Central memory CD8-positive, alpha-beta T cell (primary cell): ENCODE data around the gene PPP1CB.

Experiments used
- ATAC-seq: fragments of 150-1000 bp; cut with Tn5 transposase; replicated peaks from 2 replicates; pipeline ENCODE4 v1.10.0; 2022; ENCODE audit warnings: mild to moderate bottlenecking, moderate FRiP score, moderate number of reproducible peaks; ENCODE audit not compliant: poor library complexity, severe bottlenecking; ENCODE audit errors: extremely low read depth
- DNase-seq, 2 donors: peaks; one replicate each; pipeline ENCODE4 v3.0.0; 2021; ENCODE audit warnings: low spot score in 2 of 2
- H3K27ac Mint-ChIP-seq: one replicate; pipeline ENCODE4 v1.8.0; 2022; ENCODE audit warnings: low read depth, mild to moderate bottlenecking, moderate library complexity, mixed read lengths
- H3K27me3 Mint-ChIP-seq: one replicate; pipeline ENCODE4 v1.8.0; 2022; ENCODE audit warnings: mixed read lengths
- H3K36me3 Mint-ChIP-seq: one replicate; pipeline ENCODE4 v1.8.0; 2022; ENCODE audit warnings: mild to moderate bottlenecking, moderate library complexity, mixed read lengths; ENCODE audit not compliant: insufficient read depth
- H3K4me1 Mint-ChIP-seq: one replicate; pipeline ENCODE4 v1.8.0; 2022; ENCODE audit warnings: mixed read lengths
- H3K4me3 Mint-ChIP-seq: one replicate; pipeline ENCODE4 v1.8.0; 2022; ENCODE audit warnings: mild to moderate bottlenecking, moderate library complexity, mixed read lengths
- H3K9me3 Mint-ChIP-seq: one replicate; pipeline ENCODE4 v1.8.0; 2022; ENCODE audit warnings: mixed read lengths

Gene PPP1CB

DNA sequence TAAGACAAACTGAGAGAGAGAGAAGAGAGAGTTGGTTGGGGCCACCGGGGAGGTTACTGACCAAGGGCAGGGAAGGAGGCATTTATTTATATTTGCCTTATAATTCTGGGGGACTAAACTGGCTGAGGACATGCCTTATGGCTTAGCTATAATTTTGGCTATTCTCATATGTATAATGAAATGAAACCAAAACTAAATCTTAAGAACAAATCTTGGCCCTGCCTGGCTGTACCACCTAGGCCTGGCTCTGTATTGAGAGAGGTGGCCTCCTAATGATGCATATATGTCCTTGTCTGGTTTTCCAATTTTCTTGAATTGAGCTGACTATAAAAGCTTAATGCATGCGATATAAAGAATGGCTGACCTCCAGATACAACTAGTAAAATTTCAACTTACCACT is 3.5 kb upstream of the PPP1CB start:
- peaks cover 37% of the 10 kb centered on the region for H3K4me1 Mint-ChIP-seq
- H3K36me3 Mint-ChIP-seq, result peaks cover 14% of the 10 kb centered on the region
- H3K9me3 Mint-ChIP-seq, result no peaks in the 10 kb centered on the region
- H3K27ac Mint-ChIP-seq, result peak overlapping the region; percentile 92
- H3K4me3 Mint-ChIP-seq, result peak overlapping the region; percentile 44
- ATAC-seq (no peak), DNase-seq (no peak)
- no peaks in the 10 kb centered on the region for H3K27me3 Mint-ChIP-seq

GRCh38 chr2:28748941-28749340 is 2.7 kb upstream of the PPP1CB start:
- H3K27ac Mint-ChIP-seq, result peak overlapping the region; percentile 97
- no peak overlapping the region for H3K4me3 Mint-ChIP-seq
- ATAC-seq (no peak), DNase-seq (no peak)
- peaks cover 17% of the 10 kb centered on the region for H3K36me3 Mint-ChIP-seq
- H3K27me3 Mint-ChIP-seq, result no peaks in the 10 kb centered on the region
- peaks cover 41% of the 10 kb centered on the region for H3K4me1 Mint-ChIP-seq
- H3K9me3 Mint-ChIP-seq, result no peaks in the 10 kb centered on the region

GRCh38 chr2:28749526-28749925 is 2.1 kb upstream of the PPP1CB start:
- peak overlapping the region; percentile 90 for H3K4me3 Mint-ChIP-seq
- ATAC-seq, result no peak
- no peak for DNase-seq
- peak overlapping the region; percentile 97 for H3K27ac Mint-ChIP-seq
- H3K4me1 Mint-ChIP-seq, result peaks cover 44% of the 10 kb centered on the region
- peaks cover 17% of the 10 kb centered on the region for H3K36me3 Mint-ChIP-seq
- H3K9me3 Mint-ChIP-seq, result no peaks in the 10 kb centered on the region
- H3K27me3 Mint-ChIP-seq, result no peaks in the 10 kb centered on the region

DNA sequence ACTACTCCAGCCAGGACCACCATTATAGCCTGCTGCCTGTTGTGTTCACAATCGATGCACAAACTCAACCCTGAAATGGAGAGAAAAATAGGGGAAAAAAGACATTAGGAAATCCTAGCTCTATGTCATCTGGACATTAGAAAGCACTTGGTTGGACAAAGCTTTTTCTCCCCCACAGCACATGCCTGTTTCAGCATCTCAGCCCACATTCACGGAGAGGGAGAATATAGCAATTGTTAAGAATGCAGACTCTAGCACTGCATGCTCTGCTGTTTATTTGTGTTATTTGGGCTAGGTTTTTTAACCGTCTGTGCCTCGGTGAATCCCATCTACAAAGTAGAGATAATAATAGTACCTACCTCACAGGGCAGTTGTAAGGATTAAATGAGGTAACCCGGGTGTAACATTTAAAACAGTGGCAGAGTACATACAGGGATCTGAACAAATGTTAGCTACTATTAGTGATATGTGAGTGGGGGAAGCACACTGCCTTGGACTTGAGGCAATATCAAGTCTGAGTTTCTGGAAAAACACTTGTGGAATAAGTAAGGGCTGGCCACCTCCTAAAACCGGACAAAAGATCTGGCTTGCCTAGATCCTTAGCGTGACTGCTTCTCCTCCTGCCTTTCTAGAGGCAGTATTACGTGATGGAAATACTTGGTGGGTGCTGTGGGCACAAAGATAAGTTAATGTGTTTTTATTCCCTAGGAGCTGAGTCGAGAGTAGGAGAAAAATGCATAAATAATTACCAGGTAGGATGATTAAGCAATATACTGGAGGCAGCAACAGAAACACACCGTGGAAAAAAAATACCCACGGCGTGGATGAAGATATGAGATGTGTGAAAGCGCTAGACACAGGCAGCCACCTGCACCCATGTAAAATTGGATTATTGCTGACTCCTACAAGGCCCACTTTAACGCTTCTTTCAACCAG is 1.0 kb upstream of the PPP1CB start:
- Mint-ChIP-seq H3K4me1 (peaks cover 54% of the 10 kb centered on the region), H3K27me3 (no peaks in the 10 kb centered on the region), H3K9me3 (no peaks in the 10 kb centered on the region), H3K4me3 (peak overlapping the region; percentile 90), H3K27ac (peak overlapping the region; percentile 97), H3K36me3 (peaks cover 25% of the 10 kb centered on the region)
- peak; percentile 42 for ATAC-seq
- peak in 1 of 2 donors; percentile 47 for DNase-seq

DNA sequence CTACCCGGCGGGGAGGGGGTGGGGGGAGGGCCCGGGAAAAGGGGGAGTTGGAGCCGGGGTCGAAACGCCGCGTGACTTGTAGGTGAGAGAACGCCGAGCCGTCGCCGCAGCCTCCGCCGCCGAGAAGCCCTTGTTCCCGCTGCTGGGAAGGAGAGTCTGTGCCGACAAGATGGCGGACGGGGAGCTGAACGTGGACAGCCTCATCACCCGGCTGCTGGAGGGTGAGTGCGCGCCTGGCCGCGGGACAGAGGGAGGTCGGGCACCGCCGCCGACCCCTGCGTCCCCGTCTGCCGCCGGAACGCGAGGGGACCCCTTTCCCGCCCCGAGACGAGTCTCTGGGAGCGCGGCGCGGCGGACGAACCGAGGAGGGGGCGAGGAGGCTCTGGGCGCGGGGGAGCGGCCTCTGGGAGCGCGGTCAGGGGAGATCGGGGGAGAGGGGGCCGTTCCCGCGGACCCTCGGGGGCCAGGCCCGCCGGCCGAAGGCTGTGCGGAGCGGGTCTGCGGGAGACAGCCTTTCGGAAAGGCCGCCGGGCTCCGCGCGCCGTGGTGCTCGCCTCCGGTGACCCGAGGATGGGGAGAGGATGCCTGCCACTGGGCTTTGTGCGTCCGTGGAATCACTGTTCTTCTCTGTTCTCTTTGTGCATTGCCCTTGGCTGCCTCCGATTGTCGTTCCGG is 463 bp downstream of the PPP1CB start:
- no peaks in the 10 kb centered on the region for H3K27me3 Mint-ChIP-seq
- H3K4me1 Mint-ChIP-seq, result peaks cover 67% of the 10 kb centered on the region
- H3K36me3 Mint-ChIP-seq, result peaks cover 33% of the 10 kb centered on the region
- peak in 1 of 2 donors; percentile 22 for DNase-seq
- no peaks in the 10 kb centered on the region for H3K9me3 Mint-ChIP-seq
- ATAC-seq, result peak; percentile 34
- peak overlapping the region; percentile 97 for H3K27ac Mint-ChIP-seq
- peak overlapping the region; percentile 90 for H3K4me3 Mint-ChIP-seq

GRCh38 chr2:28752631-28753376 is 1.2 kb downstream of the PPP1CB start:
- ATAC-seq (no peak), DNase-seq (no peak)
- Mint-ChIP-seq H3K36me3 (peaks cover 37% of the 10 kb centered on the region), H3K27ac (peak overlapping the region; percentile 97), H3K27me3 (no peaks in the 10 kb centered on the region), H3K4me3 (peak overlapping the region; percentile 90), H3K4me1 (peaks cover 71% of the 10 kb centered on the region), H3K9me3 (no peaks in the 10 kb centered on the region)

GRCh38 chr2:28754321-28754720 is 2.7 kb downstream of the PPP1CB start:
- ATAC-seq (no peak), DNase-seq (no peak)
- peaks cover 41% of the 10 kb centered on the region for H3K36me3 Mint-ChIP-seq
- H3K27ac Mint-ChIP-seq, result peak overlapping the region; percentile 13
- H3K27me3 Mint-ChIP-seq, result no peaks in the 10 kb centered on the region
- H3K9me3 Mint-ChIP-seq, result no peaks in the 10 kb centered on the region
- peaks cover 71% of the 10 kb centered on the region for H3K4me1 Mint-ChIP-seq
- peak overlapping the region; percentile 26 for H3K4me3 Mint-ChIP-seq

DNA sequence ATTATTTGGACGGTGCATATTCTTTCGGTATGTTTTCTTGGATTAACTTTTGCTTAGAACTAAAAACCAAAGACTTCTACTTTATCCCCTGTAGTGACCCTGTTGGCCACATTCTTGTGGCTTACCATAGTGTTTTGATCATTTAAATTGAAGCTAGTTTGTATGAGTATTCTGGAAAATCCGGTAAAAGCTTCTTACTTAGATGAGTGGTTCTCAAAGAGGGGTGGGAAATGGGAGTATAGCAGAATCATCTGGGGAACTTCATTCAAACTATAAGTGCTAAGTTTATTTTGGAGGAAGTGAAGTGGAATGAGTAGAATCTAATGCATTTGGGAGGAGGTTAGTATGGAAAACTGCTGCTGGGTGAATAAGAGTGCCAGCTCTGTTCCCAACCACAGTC is 3.8 kb downstream of the PPP1CB start:
- peak overlapping the region; percentile 26 for H3K4me3 Mint-ChIP-seq
- ATAC-seq (no peak), DNase-seq (no peak)
- no peaks in the 10 kb centered on the region for H3K27me3 Mint-ChIP-seq
- peaks cover 61% of the 10 kb centered on the region for H3K4me1 Mint-ChIP-seq
- peaks cover 44% of the 10 kb centered on the region for H3K36me3 Mint-ChIP-seq
- no peak overlapping the region for H3K27ac Mint-ChIP-seq
- no peaks in the 10 kb centered on the region for H3K9me3 Mint-ChIP-seq

DNA sequence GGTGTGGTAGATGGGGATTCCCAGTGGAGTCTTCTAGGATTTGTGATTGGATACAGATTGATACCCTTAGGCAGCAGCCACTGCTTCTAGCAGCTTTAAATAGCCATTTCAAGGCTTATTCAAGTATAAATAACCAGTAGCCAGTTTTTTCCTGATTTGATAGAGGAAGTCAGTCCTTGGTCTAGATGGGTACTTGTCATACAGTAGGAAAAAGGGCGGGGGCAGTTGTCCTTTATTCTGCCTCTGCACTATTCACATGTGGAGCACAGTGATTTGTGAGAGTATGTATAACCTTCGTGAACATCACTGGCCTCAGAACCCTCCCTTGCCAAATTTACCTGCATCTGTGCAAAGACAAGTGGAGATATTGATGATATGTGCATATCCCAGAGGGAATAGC is 6.8 kb downstream of the PPP1CB start:
- Mint-ChIP-seq H3K27ac (no peak overlapping the region), H3K27me3 (no peaks in the 10 kb centered on the region), H3K9me3 (no peaks in the 10 kb centered on the region), H3K4me3 (no peak overlapping the region), H3K36me3 (peaks cover 52% of the 10 kb centered on the region), H3K4me1 (peaks cover 67% of the 10 kb centered on the region)
- no peak for ATAC-seq
- no peak for DNase-seq

DNA sequence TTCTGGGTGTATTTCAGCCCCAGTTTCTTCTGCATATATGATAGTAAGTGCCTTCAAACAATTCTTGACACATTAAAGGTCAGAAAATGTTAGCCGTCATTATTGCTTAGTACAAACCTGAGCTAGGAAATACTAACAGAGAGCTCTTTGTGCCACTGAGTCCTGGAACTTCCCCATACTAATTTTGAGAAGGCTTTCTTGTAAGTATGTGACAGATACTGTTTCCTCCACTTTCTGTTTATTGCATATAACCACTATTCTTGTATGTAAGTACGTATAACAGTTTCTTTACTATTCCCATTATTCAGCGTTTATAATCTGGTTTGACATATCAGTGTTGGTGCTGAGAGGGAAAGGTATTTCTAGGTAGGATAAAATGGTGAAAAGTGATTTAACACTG is 9.8 kb downstream of the PPP1CB start:
- Mint-ChIP-seq H3K36me3 (peaks cover 42% of the 10 kb centered on the region), H3K27me3 (no peaks in the 10 kb centered on the region), H3K4me3 (no peak overlapping the region), H3K9me3 (no peaks in the 10 kb centered on the region), H3K27ac (no peak overlapping the region), H3K4me1 (peaks cover 72% of the 10 kb centered on the region)
- DNase-seq (no peak), ATAC-seq (no peak)

DNA sequence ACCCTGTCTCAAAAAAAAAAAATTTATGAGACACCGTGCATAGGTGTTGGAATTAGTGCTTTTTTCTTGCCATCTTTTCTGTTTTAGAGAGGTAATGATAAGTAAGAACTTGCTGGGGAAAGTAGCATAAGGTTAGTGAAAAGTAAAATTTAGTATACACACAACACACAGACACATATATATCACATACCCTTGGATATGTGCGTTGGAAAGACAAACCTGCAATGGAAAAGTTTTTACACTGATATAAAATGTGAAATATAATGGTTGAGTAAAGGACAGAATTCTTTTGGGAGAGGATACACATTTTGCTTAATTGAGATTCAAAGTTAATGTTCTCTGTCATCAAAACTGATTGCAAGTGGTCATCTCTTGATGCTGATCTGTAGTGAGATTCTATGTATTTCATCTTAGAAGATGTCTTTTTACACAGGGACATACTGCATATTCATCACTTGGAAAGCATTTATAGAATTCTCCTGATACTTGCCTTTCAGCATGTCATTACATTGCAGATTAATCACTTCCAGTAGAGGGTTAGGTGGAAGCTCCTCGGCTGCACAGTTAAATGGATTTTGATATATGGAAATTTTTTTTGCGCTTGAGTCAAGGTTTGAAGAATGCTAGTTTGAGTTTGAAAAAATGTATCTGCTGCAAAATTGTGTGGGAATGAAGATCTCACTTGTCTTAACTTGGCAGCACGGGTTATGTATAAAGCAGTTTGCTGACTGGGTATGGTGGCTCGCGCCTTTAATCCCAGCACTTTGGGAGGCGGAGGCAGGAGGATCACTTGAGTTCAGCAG is 13.5 kb downstream of the PPP1CB start:
- no peak overlapping the region for H3K4me3 Mint-ChIP-seq
- no peak for DNase-seq
- no peak overlapping the region for H3K27ac Mint-ChIP-seq
- peaks cover 44% of the 10 kb centered on the region for H3K36me3 Mint-ChIP-seq
- H3K9me3 Mint-ChIP-seq, result no peaks in the 10 kb centered on the region
- H3K4me1 Mint-ChIP-seq, result peaks cover 75% of the 10 kb centered on the region
- no peak for ATAC-seq
- no peaks in the 10 kb centered on the region for H3K27me3 Mint-ChIP-seq

GRCh38 chr2:28766070-28766469 is 14.4 kb downstream of the PPP1CB start:
- Mint-ChIP-seq H3K36me3 (peaks cover 38% of the 10 kb centered on the region), H3K27ac (no peak overlapping the region), H3K4me3 (no peak overlapping the region), H3K27me3 (no peaks in the 10 kb centered on the region), H3K9me3 (no peaks in the 10 kb centered on the region), H3K4me1 (peaks cover 82% of the 10 kb centered on the region)
- no peak for DNase-seq
- no peak for ATAC-seq
